DMS 273 (cell line): ENCODE data around the gene RBP4.

Source experiments
- DNase-seq: peaks from one replicate; lab custom pipeline; 2025; ENCODE audit not compliant: unreplicated experiment; lab: John Stamatoyannopoulos, UW

RBP4 gene

GRCh38 chr10:93601146-93601773 lies at the start of gene RBP4:
Gene RBP4 (minus strand): TSS chr10:93601235. CDS start chr10:93601028, 207 bp downstream.
- DNase-seq: peak; percentile 51

GRCh38 chr10:93639791-93640190 lies 38.8 kb upstream of the RBP4 start:
- no peak for DNase-seq

- peak; percentile 78 for DNase-seq
These were observed 29.9 kb upstream of the RBP4 start for GRCh38 chr10:93630625-93631557.

GRCh38 chr10:93629647-93630305 lies 28.7 kb upstream of the RBP4 start:
- peak; percentile 66 for DNase-seq

- DNase-seq: no peak
These were observed 27.8 kb upstream of the RBP4 start for GRCh38 chr10:93628858-93629257.

GRCh38 chr10:93622942-93623341 lies 21.9 kb upstream of the RBP4 start:
- no peak for DNase-seq

GRCh38 chr10:93620925-93621324 lies 19.9 kb upstream of the RBP4 start:
- DNase-seq: no peak

- no peak for DNase-seq
These were observed 14.7 kb upstream of the RBP4 start for GRCh38 chr10:93615576-93616235.

DNA sequence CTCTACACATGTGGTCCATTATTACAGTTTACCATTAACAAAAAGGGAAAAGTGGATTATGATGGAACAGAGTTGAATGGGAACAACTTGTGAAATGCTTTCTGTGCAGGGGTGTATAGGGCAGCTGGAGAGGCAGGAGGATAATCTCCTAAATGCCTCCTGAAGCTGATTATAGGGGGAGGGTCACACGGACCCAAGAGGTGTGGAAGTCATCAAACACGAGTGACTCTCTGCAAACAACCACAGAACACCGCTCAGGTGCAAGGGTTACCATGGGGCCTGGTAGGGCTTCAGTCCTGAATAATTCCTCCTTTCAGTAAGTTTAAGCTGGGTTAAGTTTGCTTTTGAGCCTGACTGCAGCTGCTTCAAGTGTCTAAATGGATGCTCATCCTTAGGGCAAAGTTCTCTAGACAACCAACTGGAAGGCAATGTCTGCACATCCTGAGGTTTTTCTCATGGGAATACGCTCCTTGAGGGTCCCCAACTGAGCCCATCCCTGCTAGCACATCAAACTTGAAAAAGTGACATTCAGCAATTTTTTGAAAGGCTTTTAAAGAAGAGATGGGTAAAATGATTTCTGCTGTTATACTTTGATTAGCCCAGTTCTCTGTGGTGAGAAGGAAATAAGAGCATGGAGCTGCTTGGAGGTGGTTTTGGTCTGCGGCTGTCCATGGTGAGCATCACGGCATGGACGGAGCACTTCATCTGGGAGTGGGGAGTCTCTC lies 13.2 kb upstream of the RBP4 start:
- no peak for DNase-seq

- DNase-seq: no peak
These were observed 12.1 kb upstream of the RBP4 start for GRCh38 chr10:93613126-93613525.

GRCh38 chr10:93612311-93612710 lies 11.3 kb upstream of the RBP4 start, which contains the start of gene PDE6C:
Gene PDE6C (plus strand): TSS chr10:93612537. CDS start chr10:93612726, 189 bp downstream.
- no peak for DNase-seq

DNA sequence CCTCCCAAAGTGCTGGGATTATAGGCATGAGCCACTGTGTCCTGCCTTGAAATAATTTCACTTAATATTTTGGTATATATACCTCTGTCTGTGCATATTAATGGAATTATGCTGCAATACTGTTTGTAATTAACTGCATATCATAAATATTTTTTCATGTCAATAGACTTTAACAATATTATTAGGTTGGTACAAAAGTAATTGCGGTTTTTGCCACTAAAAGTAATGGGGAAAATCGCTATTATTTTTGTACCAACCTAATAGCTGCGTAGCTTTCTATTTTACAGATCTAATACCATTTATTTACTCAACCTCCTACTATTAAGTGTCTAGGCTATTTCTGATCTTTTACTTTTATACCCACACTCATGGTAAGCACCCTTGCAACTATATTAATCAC lies 7.4 kb upstream of the RBP4 start:
- no peak for DNase-seq

DNA sequence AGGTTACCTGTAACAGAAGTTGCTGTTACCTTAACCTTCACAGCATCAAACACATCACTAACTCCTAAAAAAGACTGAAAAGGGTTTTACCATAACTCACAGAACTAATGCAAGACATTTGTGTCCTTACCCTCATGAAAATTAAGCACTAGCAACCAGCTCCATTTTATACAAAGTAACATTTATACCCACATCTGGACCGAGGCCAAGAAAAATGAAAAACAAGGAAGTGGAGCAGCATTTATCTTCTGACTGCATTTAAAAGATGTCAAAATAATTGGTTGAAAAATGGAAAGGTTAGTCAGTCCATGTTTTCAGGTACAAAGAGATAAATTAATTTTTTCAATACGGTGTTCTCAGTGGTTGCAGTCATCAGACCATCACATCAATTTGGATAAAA lies 3.1 kb upstream of the RBP4 start:
- peak; percentile 49 for DNase-seq

- no peak for DNase-seq
These were observed 2.0 kb upstream of the RBP4 start for GRCh38 chr10:93603023-93603422.

DNA sequence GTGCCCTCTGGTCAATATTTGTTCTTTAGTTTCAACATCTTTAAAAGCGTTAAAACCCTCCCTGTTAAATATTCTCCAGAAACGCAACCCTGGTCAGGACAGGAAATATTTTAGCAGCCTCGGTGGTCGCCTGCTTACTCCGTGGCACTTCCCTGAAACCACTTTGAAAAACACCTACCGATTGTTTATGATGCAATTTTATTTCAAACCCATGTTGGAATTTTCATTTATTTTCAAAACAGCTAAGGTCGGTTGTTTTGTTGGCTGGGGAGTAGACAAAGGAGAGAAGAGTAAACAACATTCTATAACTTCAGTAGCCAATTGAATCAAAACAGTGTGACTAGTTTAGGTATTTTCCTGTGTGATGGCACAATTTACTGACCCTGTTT lies 733 bp upstream of the RBP4 start:
- no peak for DNase-seq

GRCh38 chr10:93600446-93601145 lies 439 bp downstream of the RBP4 start:
- peak; percentile 51 for DNase-seq

DNA sequence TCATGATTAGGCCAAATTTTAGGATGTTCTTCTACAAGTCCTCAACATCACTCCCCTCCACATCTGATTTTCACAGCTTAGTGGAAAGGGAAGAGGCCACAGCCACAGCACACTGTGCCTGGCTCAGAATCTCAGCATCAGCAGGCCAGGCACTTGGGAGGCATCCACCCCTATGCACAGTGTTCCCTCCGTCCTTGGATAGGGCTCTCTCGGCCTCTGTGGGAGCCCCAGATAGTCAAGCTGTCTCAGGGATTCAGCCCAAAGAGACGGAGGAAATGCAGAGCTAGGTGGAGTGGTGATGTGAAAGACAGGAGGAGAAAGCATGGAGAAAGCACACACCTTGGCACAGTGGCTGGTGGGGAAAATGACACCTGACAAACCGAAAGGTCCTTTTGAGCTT lies 1.3 kb downstream of the RBP4 start:
- no peak for DNase-seq

DNA sequence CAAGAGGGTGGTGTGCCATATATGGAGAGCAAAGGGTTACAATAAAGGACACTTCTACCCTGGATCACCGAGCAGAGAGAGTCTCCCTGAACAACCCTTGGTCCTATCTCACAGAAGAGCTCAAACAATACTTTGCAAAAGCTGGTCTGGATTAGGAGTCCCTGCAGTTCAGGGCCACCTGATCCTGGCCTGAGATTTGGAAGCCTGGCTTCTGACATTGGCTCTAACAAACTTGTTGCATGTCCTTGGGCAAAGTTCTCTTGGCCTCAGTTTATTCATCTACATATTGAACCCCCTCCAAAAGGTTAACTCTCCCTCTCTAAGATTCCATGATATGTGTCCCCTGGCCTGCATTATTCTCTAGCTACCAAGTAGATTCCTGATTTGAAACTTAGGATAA lies 1.7 kb downstream of the RBP4 start:
- no peak for DNase-seq

DNA sequence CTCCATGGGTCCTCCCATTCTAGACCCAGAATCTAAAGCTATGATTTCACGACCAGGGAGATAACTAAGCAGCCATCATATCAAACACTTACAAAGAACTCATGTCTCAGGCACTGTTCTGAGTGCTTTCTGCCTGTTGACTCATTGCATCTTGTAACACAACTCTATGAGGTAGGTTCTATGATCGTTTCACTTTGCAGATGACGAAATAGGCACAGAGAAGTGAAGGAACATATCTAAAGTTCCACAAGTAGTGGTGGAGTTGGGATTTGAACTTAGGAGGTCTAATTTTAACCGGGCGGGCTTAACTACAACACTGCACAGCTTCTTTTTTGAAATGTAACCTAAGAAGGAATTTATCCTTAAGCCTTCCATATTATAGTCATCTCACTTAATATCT lies 2.9 kb downstream of the RBP4 start:
- no peak for DNase-seq

DNA sequence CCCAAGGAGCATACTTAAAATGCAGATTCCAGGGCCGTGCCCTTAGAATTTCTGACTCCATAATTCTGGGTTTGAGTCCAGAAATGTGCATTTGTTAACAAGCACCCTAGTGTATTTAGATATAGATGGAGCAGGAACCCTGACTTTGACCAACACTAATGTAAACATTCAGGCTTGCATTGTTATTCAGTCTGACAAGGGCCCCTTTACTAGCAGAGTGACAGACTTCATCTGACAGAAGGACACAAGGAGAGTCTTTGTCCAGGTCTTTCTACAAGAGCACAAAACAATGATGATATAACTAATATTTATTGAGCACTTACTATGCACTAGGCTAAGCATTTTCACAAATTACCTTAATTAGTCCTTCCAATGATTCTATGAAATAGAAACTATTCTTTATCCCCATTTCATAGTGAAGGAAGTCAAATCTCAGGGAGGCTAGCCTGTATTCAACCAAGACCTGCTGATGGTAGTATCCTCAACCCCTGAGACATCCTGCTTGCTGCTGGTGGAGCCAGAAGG lies 3.9 kb downstream of the RBP4 start:
- no peak for DNase-seq
